Nephron (organoid): ENCODE measurements around the gene OR8J1.

Experiments
- H3K27ac Mint-ChIP-seq, 3 experiments: 2 replicates each; pipeline ENCODE4 v1.8.0; 2020; ENCODE audit warnings: mixed read lengths in 3 of 3, mild to moderate bottlenecking in 2 of 3, moderate library complexity in 1 of 3
- H3K27me3 Mint-ChIP-seq: 2 replicates; pipeline ENCODE4 v1.8.0; 2021; ENCODE audit warnings: low read depth, mild to moderate bottlenecking, moderate library complexity, mixed read lengths
- H3K36me3 Mint-ChIP-seq: 2 replicates; pipeline ENCODE4 v1.8.0; 2020; ENCODE audit warnings: low read depth, mixed read lengths
- H3K4me1 Mint-ChIP-seq: 2 replicates; pipeline ENCODE4 v1.8.0; 2020; ENCODE audit warnings: mixed read lengths
- H3K4me3 Mint-ChIP-seq, 3 experiments: 2 replicates each; pipeline ENCODE4 v1.8.0; 2020; ENCODE audit warnings: mild to moderate bottlenecking in 3 of 3, mixed read lengths in 3 of 3, moderate library complexity in 2 of 3
- H3K9me3 Mint-ChIP-seq: 2 replicates; pipeline ENCODE4 v1.8.0; 2020; ENCODE audit warnings: mixed read lengths
- CTCF ChIP-seq, 3 experiments: fragments of 200-600 bp; sonication (generic); IDR thresholded peaks; one replicate each; pipeline ENCODE4 v1.5.0; 2021; ENCODE audit warnings: antibody characterized with exemption in 3 of 3; ENCODE audit not compliant: unreplicated experiment in 3 of 3

OR8J1 gene

GRCh38 chr11:56340289-56340688, 13.8 kb upstream of the OR8J1 start:
- no peak for TF ChIP-seq CTCF (IDR thresholded peaks at IDR 0.05; ENCODE audit: unreplicated experiment in 3 of 3)
- Mint-ChIP-seq H3K4me3 (no peak overlapping the region), H3K27ac (no peak overlapping the region), H3K36me3 (no peaks in the 10 kb centered on the region), H3K9me3 (peaks cover 6% of the 10 kb centered on the region), H3K4me1 (no peaks in the 10 kb centered on the region), H3K27me3 (no peaks in the 10 kb centered on the region)

- no peak within 1 kb of the TSS for H3K4me3 Mint-ChIP-seq
- H3K27ac Mint-ChIP-seq: no peak within 1 kb of the TSS
- H3K36me3 Mint-ChIP-seq: no peaks in the 10 kb centered on the region
- H3K4me1 Mint-ChIP-seq: no peaks in the 10 kb centered on the region
- H3K27me3 Mint-ChIP-seq: no peaks in the 10 kb centered on the region
- no peaks in the 10 kb centered on the region for H3K9me3 Mint-ChIP-seq
- no peak for TF ChIP-seq CTCF (IDR thresholded peaks at IDR 0.05; ENCODE audit: unreplicated experiment in 3 of 3)
Observed at GRCh38 chr11:56345739-56346138, 8.4 kb upstream of the OR8J1 start, which contains the start of gene OR8K1. Gene OR8K1 (plus strand): TSS chr11:56346039. CDS start chr11:56346039, 0 bp downstream.

- no peaks in the 10 kb centered on the region for H3K36me3 Mint-ChIP-seq
- H3K4me1 Mint-ChIP-seq: no peaks in the 10 kb centered on the region
- H3K27ac Mint-ChIP-seq: no peak within 1 kb of the TSS
- no peaks in the 10 kb centered on the region for H3K27me3 Mint-ChIP-seq
- TF ChIP-seq CTCF (IDR thresholded peaks at IDR 0.05; ENCODE audit: unreplicated experiment in 3 of 3): no peak
- no peak within 1 kb of the TSS for H3K4me3 Mint-ChIP-seq
- H3K9me3 Mint-ChIP-seq: no peaks in the 10 kb centered on the region
Observed at GRCh38 chr11:56375324-56375723, 21.2 kb downstream of the OR8J1 start, which contains the start of gene OR8U1. Gene OR8U1 (plus strand): TSS chr11:56375624. CDS start chr11:56375624, 0 bp downstream.

GRCh38 chr11:56380120-56380519, 26.0 kb downstream of the OR8J1 start:
- no peaks in the 10 kb centered on the region for H3K4me1 Mint-ChIP-seq
- no peaks in the 10 kb centered on the region for H3K9me3 Mint-ChIP-seq
- H3K27ac Mint-ChIP-seq: no peak overlapping the region
- H3K4me3 Mint-ChIP-seq: no peak overlapping the region
- no peak for TF ChIP-seq CTCF (IDR thresholded peaks at IDR 0.05; ENCODE audit: unreplicated experiment in 3 of 3)
- no peaks in the 10 kb centered on the region for H3K36me3 Mint-ChIP-seq
- H3K27me3 Mint-ChIP-seq: no peaks in the 10 kb centered on the region

- H3K27ac Mint-ChIP-seq: no peak overlapping the region
- no peak overlapping the region for H3K4me3 Mint-ChIP-seq
- H3K4me1 Mint-ChIP-seq: no peaks in the 10 kb centered on the region
Observed at GRCh38 chr11:56394381-56394780, 40.3 kb downstream of the OR8J1 start.

More at GRCh38 chr11:56394381-56394780, 40.3 kb downstream of the OR8J1 start:
- no peaks in the 10 kb centered on the region for H3K27me3 Mint-ChIP-seq
- TF ChIP-seq CTCF (IDR thresholded peaks at IDR 0.05; ENCODE audit: unreplicated experiment in 3 of 3): no peak
- H3K9me3 Mint-ChIP-seq: no peaks in the 10 kb centered on the region
- no peaks in the 10 kb centered on the region for H3K36me3 Mint-ChIP-seq
